ENCODE measurements around the gene ROBO1.

DNA sequence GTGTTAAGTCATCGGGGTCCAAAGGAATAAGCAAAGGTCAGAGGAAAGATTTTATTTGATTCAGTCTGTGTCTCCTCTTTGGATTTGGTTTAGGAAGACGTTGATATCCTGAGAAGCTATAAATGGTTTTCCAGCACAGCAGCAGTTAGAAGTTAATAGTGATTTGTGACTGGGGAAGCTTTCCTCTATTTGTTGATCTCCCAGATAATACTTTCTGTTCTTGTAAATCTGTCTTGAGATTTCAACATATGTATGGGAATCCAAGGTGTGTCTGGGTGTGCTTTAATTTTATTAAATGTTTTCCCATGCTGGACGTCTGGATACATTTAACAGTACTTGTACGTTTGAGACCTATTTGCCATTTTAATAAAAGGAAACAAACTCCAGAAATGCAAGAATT, 409.5 kb downstream of the ROBO1 start:
- TF ChIP-seq, protein P1, sequence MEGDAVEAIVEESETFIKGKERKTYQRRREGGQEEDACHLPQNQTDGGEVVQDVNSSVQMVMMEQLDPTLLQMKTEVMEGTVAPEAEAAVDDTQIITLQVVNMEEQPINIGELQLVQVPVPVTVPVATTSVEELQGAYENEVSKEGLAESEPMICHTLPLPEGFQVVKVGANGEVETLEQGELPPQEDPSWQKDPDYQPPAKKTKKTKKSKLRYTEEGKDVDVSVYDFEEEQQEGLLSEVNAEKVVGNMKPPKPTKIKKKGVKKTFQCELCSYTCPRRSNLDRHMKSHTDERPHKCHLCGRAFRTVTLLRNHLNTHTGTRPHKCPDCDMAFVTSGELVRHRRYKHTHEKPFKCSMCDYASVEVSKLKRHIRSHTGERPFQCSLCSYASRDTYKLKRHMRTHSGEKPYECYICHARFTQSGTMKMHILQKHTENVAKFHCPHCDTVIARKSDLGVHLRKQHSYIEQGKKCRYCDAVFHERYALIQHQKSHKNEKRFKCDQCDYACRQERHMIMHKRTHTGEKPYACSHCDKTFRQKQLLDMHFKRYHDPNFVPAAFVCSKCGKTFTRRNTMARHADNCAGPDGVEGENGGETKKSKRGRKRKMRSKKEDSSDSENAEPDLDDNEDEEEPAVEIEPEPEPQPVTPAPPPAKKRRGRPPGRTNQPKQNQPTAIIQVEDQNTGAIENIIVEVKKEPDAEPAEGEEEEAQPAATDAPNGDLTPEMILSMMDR (IDR thresholded peaks at IDR 0.05) = no peak
- TF ChIP-seq POLR2A (IDR thresholded peaks at IDR 0.05) = no peak

All from right lobe of liver (tissue), 4 donors.